Left forelimb (tissue), 1 donor: ENCODE measurements around the gene TAP1.

ENCODE experiments used
- DNase-seq: peaks from one replicate; pipeline ENCODE4 v3.0.0-alpha.2; 2018; ENCODE audit warnings: low spot score

TAP1 gene

GRCh38 chr6:32799168-32799567 lies 54.3 kb downstream of the TAP1 start:
- no peak for DNase-seq

DNA sequence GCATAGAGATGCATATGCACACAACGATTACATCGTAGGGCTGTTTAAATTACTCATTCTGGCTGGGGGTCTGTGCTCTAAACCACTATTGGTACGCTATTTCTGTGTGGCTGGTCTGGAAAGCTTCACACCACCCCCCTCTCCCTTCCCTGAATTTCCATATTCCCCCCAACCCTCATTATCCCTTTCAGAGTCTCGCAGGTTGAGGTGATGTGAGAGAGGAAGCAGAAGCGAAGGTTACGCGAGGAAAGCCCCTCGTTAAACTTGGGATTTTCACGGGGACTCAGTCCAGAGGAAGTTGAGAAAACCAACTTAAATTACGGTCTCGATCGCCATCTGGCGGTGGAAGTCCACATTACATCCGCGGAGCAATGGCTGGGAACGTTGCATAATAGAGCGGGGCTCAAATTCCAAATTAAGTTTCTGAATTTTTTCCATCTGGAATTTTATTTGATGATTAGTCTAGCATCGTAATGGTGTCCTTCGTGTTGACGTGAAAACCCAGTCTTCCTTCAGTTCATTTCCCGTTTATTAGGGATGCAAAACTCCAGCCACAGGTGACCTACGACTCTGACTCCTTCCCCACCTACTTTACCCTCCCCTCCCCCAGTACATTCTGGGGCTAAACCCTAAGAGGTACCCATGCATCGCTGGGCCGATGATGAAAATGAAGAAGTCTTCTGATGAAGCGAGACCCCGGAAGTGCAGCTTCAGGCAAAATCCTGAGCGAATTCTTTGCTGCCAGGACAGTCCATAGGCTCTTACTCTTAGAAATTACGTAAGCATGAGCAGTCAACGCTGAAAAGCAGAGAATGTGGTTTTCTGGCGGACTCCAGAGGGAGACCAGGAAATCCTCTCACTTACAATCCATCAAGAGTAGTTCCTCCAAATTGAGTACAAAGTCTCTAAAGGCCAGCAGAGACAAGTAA lies 56.4 kb downstream of the TAP1 start:
- DNase-seq: peak; percentile 83
